WTC11 (cell line): ENCODE data around the gene KCNIP3. TPM values are rescaled to one million over a fixed set of nuclear protein-coding genes. Genes with fewer than 3 reads are reported as not detected.

Experiments
- ATAC-seq: fragments of 200-7000 bp; cut with Tn5 transposase; 2 replicates; pipeline ENCODE4 v1.10.0; 2021; ENCODE audit warnings: mild to moderate bottlenecking, moderate library complexity
- CTCF ChIA-PET: fragments of 300-600 bp; sonication (Branson Sonifier 250); formaldehyde crosslinking; loops from one replicate; lab custom pipeline; 2021; ENCODE audit warnings: antibody characterized with exemption; lab: Charles Lee
- POLR2A ChIA-PET: fragments of 350-600 bp; sonication (Branson Sonifier 250); formaldehyde crosslinking; loops from one replicate; lab custom pipeline; 2021; ENCODE audit warnings: antibody characterized with exemption; lab: Charles Lee
- DNase-seq: peaks from one replicate; pipeline ENCODE4 v3.0.0; 2021; ENCODE audit warnings: low spot score
- H3K27ac Mint-ChIP-seq: 2 replicates; pipeline ENCODE4 v1.8.0; 2021; ENCODE audit warnings: mixed read lengths
- H3K27me3 Mint-ChIP-seq: 2 replicates; pipeline ENCODE4 v1.8.0; 2021; ENCODE audit warnings: low read depth, mild to moderate bottlenecking, moderate library complexity, mixed read lengths
- H3K36me3 Mint-ChIP-seq: 2 replicates; pipeline ENCODE4 v1.8.0; 2021; ENCODE audit warnings: mixed read lengths
- H3K4me1 Mint-ChIP-seq: 2 replicates; pipeline ENCODE4 v1.8.0; 2022; ENCODE audit warnings: mixed read lengths
- H3K4me3 Mint-ChIP-seq: 2 replicates; pipeline ENCODE4 v1.8.0; 2021; ENCODE audit warnings: mild to moderate bottlenecking, moderate library complexity, mixed read lengths
- H3K9me3 Mint-ChIP-seq: 2 replicates; pipeline ENCODE4 v1.8.0; 2021; ENCODE audit warnings: mixed read lengths
- AFF4 ChIP-seq: sonication (generic); formaldehyde crosslinking; IDR thresholded peaks from 2 replicates; pipeline ENCODE4 v1.8.1; 2023; ENCODE audit warnings: mild to moderate bottlenecking, missing genetic modification reagents, borderline replicate concordance
- ARID4B ChIP-seq: sonication (generic); formaldehyde crosslinking; IDR thresholded peaks from 2 replicates; pipeline ENCODE4 v1.8.0; 2023; ENCODE audit warnings: missing genetic modification reagents, mild to moderate bottlenecking, borderline replicate concordance
- ATF1 ChIP-seq: sonication (generic); formaldehyde crosslinking; IDR thresholded peaks from 2 replicates; pipeline ENCODE4 v1.8.1; 2023; ENCODE audit warnings: mild to moderate bottlenecking, moderate library complexity, missing genetic modification reagents
- ATF3 ChIP-seq: sonication (generic); formaldehyde crosslinking; conservative IDR thresholded peaks from 2 replicates; pipeline ENCODE4 v1.8.1; 2022; ENCODE audit warnings: mild to moderate bottlenecking, missing genetic modification reagents
- EMX1 ChIP-seq: fragments of 250-450 bp; sonication (Bioruptor Pico); IDR thresholded peaks from 2 replicates; pipeline ENCODE4 v1.8.0; 2021; ENCODE audit warnings: mild to moderate bottlenecking
- ESRRA ChIP-seq: sonication (generic); formaldehyde crosslinking; IDR thresholded peaks from 2 replicates; pipeline ENCODE4 v1.8.1; 2022; ENCODE audit warnings: mild to moderate bottlenecking, missing genetic modification reagents, borderline replicate concordance
- GTF2I ChIP-seq: fragments of 250-450 bp; sonication (Bioruptor Pico); conservative IDR thresholded peaks from 2 replicates; pipeline ENCODE4 v1.4.0; 2021; ENCODE audit warnings: mild to moderate bottlenecking
- KAT7 ChIP-seq: sonication (generic); formaldehyde crosslinking; IDR thresholded peaks from 2 replicates; pipeline ENCODE4 v1.8.1; 2023; ENCODE audit warnings: missing genetic modification reagents, mild to moderate bottlenecking, borderline replicate concordance
- NFYB ChIP-seq: sonication (generic); formaldehyde crosslinking; conservative IDR thresholded peaks from 2 replicates; pipeline ENCODE4 v1.8.0; 2022; ENCODE audit warnings: low read depth, missing genetic modification reagents
- PRRX2 ChIP-seq: fragments of 250-450 bp; sonication (Bioruptor Pico); IDR thresholded peaks from 2 replicates; pipeline ENCODE4 v1.8.0; 2021; ENCODE audit warnings: mild to moderate bottlenecking
- SMAD3 ChIP-seq: sonication (generic); formaldehyde crosslinking; IDR thresholded peaks from 2 replicates; pipeline ENCODE4 v1.8.0; 2022; ENCODE audit warnings: missing genetic modification reagents, mild to moderate bottlenecking, borderline replicate concordance
- SMAD4 ChIP-seq: sonication (generic); formaldehyde crosslinking; IDR thresholded peaks from 2 replicates; pipeline ENCODE4 v1.8.0; 2022; ENCODE audit warnings: mild to moderate bottlenecking, missing genetic modification reagents
- SOX15 ChIP-seq: fragments of 250-450 bp; sonication (Bioruptor Pico); IDR thresholded peaks from 2 replicates; pipeline ENCODE4 v1.9.0; 2021; ENCODE audit warnings: mild to moderate bottlenecking
- SP1 ChIP-seq: sonication (generic); formaldehyde crosslinking; conservative IDR thresholded peaks from 2 replicates; pipeline ENCODE4 v1.8.1; 2022; ENCODE audit warnings: missing genetic modification reagents
- ZNF121 ChIP-seq: sonication (generic); formaldehyde crosslinking; IDR thresholded peaks from 2 replicates; pipeline ENCODE4 v1.8.0; 2023; ENCODE audit warnings: missing genetic modification reagents
- ZNF232 ChIP-seq: sonication (generic); formaldehyde crosslinking; IDR thresholded peaks from 2 replicates; pipeline ENCODE4 v1.8.0; 2022; ENCODE audit warnings: mild to moderate bottlenecking, missing genetic modification reagents
- total RNA-seq: library from RNA; stranded (reverse); gene quantifications from 3 replicates; pipeline ENCODE4 v1.2.3, GENCODE V29; 2021
- TF ChIP-seq, protein P1 (sequence below): sonication (generic); formaldehyde crosslinking; conservative IDR thresholded peaks from 2 replicates; pipeline ENCODE4 v1.8.1; 2023; ENCODE audit warnings: mild to moderate bottlenecking, low read depth, missing genetic modification reagents, moderate library complexity
- TF ChIP-seq, protein P2 (sequence below): sonication (generic); formaldehyde crosslinking; IDR thresholded peaks from 2 replicates; pipeline ENCODE4 v1.8.0; 2022; ENCODE audit warnings: mild to moderate bottlenecking, missing genetic modification reagents
- TF ChIP-seq, protein P3 (sequence below): sonication (generic); formaldehyde crosslinking; IDR thresholded peaks from 2 replicates; pipeline ENCODE4 v1.8.1; 2022; ENCODE audit warnings: low read depth, mild to moderate bottlenecking, moderate library complexity, missing genetic modification reagents, borderline replicate concordance

KCNIP3 gene
- total RNA-seq, 1 experiment from 2014 or later, result 2.1 TPM

DNA sequence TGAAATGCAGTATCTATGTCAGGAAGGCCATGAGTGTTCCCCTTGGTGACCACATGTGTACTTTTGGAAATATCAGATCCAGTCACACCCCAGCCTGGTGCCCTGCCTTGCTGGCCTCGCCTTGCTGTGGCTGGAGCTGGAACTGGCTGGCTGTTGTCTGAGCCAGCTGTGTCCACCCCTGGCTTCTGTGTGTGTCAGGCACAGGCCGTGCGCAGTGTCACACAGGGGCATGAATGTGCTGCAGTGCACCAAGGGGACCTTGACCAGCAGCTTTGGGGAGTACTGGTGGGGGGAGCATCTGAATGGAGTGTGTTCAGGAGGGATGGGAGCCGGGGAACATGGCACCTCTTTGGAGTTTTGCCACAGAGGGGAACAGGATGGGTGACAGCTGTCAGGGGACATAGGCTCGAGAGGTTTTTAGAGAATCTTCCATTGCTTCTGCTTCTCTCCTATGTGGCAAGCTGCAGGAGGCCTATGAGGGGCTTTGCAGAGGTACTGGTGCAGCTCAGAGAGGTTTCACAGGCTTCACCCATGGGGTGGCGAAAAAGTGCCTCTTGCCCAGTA lies 60.7 kb downstream of the KCNIP3 start:
- DNase-seq, result no peak
- no peak for TF ChIP-seq SMAD3
- no peak for TF ChIP-seq EMX1 (CRISPR knock-in tag)
- TF ChIP-seq SP1 (CRISPR knock-in tag), result no peak
- TF ChIP-seq NFYB (CRISPR knock-in tag), result no peak
- TF ChIP-seq SMAD4 (CRISPR knock-in tag), result no peak
- TF ChIP-seq, protein P1, sequence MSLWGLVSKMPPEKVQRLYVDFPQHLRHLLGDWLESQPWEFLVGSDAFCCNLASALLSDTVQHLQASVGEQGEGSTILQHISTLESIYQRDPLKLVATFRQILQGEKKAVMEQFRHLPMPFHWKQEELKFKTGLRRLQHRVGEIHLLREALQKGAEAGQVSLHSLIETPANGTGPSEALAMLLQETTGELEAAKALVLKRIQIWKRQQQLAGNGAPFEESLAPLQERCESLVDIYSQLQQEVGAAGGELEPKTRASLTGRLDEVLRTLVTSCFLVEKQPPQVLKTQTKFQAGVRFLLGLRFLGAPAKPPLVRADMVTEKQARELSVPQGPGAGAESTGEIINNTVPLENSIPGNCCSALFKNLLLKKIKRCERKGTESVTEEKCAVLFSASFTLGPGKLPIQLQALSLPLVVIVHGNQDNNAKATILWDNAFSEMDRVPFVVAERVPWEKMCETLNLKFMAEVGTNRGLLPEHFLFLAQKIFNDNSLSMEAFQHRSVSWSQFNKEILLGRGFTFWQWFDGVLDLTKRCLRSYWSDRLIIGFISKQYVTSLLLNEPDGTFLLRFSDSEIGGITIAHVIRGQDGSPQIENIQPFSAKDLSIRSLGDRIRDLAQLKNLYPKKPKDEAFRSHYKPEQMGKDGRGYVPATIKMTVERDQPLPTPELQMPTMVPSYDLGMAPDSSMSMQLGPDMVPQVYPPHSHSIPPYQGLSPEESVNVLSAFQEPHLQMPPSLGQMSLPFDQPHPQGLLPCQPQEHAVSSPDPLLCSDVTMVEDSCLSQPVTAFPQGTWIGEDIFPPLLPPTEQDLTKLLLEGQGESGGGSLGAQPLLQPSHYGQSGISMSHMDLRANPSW (CRISPR knock-in tag), result no peak
- TF ChIP-seq ZNF232, result no peak
- no peak for TF ChIP-seq ESRRA (CRISPR knock-in tag)
- ChIA-PET POLR2A (no interaction called here), CTCF (interaction anchor here (0.9 kb wide), 1 partner anchor 21 kb away, joined by 3 read pairs; no protein-coding TSS in a partner anchor)
- H3K36me3 Mint-ChIP-seq, result no peaks in the 10 kb centered on the region
- ATAC-seq, result no peak
- H3K27me3 Mint-ChIP-seq, result peaks cover 4% of the 10 kb centered on the region; the same call in 1 of the 2 replicates
- peaks cover 10% of the 10 kb centered on the region; the same call in 1 of the 2 replicates for H3K9me3 Mint-ChIP-seq
- no peak overlapping the region for H3K27ac Mint-ChIP-seq
- no peak overlapping the region for H3K4me3 Mint-ChIP-seq
- no peaks in the 10 kb centered on the region for H3K4me1 Mint-ChIP-seq

- no peak overlapping the region for H3K4me3 Mint-ChIP-seq
- H3K4me1 Mint-ChIP-seq, result no peaks in the 10 kb centered on the region
- ChIA-PET CTCF (interaction anchor here (0.9 to 1.3 kb wide), 3 partner anchors 14 to 31 kb away, joined by 3 to 6 read pairs (median 3); no protein-coding TSS in a partner anchor), POLR2A (no interaction called here)
- ATAC-seq (no peak), DNase-seq (no peak)
- H3K27ac Mint-ChIP-seq, result no peak overlapping the region
- H3K27me3 Mint-ChIP-seq, result peaks cover 4% of the 10 kb centered on the region; the same call in 1 of the 2 replicates
- H3K36me3 Mint-ChIP-seq, result no peaks in the 10 kb centered on the region
- peaks cover 10% of the 10 kb centered on the region; the same call in 1 of the 2 replicates for H3K9me3 Mint-ChIP-seq
- no peak for TF ChIP-seq KAT7 (CRISPR knock-in tag)
- no peak for TF ChIP-seq AFF4
- TF ChIP-seq ATF3 (CRISPR knock-in tag), result no peak
- no peak for TF ChIP-seq PRRX2 (CRISPR knock-in tag)
- TF ChIP-seq ATF1 (CRISPR knock-in tag), result no peak
- TF ChIP-seq, protein P2, sequence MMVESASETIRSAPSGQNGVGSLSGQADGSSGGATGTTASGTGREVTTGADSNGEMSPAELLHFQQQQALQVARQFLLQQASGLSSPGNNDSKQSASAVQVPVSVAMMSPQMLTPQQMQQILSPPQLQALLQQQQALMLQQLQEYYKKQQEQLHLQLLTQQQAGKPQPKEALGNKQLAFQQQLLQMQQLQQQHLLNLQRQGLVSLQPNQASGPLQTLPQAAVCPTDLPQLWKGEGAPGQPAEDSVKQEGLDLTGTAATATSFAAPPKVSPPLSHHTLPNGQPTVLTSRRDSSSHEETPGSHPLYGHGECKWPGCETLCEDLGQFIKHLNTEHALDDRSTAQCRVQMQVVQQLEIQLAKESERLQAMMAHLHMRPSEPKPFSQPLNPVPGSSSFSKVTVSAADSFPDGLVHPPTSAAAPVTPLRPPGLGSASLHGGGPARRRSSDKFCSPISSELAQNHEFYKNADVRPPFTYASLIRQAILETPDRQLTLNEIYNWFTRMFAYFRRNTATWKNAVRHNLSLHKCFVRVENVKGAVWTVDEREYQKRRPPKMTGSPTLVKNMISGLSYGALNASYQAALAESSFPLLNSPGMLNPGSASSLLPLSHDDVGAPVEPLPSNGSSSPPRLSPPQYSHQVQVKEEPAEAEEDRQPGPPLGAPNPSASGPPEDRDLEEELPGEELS (CRISPR knock-in tag), result no peak
- TF ChIP-seq SOX15, result no peak
- TF ChIP-seq, protein P3, sequence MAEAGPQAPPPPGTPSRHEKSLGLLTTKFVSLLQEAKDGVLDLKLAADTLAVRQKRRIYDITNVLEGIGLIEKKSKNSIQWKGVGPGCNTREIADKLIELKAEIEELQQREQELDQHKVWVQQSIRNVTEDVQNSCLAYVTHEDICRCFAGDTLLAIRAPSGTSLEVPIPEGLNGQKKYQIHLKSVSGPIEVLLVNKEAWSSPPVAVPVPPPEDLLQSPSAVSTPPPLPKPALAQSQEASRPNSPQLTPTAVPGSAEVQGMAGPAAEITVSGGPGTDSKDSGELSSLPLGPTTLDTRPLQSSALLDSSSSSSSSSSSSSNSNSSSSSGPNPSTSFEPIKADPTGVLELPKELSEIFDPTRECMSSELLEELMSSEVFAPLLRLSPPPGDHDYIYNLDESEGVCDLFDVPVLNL (CRISPR knock-in tag), result no peak
- TF ChIP-seq ZNF121, result no peak
- TF ChIP-seq GTF2I, result no peak
- no peak for TF ChIP-seq ARID4B (CRISPR knock-in tag)
Observed at GRCh38 chr2:95359031-95359430, 61.9 kb downstream of the KCNIP3 start.
